HG02981 (cell line): ENCODE data around the gene SLC41A1.

Experiments
- ATAC-seq: cut with Tn5 transposase; IDR thresholded peaks from one replicate; pipeline ENCODE4 v1.9.1; 2021; ENCODE audit warnings: mild to moderate bottlenecking, moderate library complexity; ENCODE audit not compliant: unreplicated experiment

SLC41A1 gene

GRCh38 chr1:205763980-205764379 is 49.0 kb downstream of the SLC41A1 start:
- ATAC-seq: no peak

GRCh38 chr1:205760606-205761005 is 52.4 kb downstream of the SLC41A1 start:
- ATAC-seq: no peak

DNA sequence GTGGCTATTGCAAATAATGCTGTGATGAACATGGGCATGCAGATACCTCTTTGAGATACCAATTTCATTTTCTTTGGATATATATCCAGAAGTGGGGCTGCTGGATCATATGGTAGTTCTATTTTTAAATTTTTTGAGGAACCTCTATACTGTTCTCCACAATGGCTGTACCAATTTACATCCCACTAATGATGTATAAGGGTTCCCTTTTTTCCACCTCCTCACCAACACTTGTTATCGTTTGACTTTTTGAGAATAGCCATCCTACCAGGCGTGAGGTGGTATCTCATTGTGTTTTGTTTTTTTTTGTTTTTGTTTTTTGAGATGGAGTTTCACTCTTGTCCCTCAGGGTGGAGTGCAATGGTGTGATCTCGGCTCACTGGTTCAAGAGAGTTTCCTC is 56.4 kb downstream of the SLC41A1 start:
- no peak for ATAC-seq

DNA sequence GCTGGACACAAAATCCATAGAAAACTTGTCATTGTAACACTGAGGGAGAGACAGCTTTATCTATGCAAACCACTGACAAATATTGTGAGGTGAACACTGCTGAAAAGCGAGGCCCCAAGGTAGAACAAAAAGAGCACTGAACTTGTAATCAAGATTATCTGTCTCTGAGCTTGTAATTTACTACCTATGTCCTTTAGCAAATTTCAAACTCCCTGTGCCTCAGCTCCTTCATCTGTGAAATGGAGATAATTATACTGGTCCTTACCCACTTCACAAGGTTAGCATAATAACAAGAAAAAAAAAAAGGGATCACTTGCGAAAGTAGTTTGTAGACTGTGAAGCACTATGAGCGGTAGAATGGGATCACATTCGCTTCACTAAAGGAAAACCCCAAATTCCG is 58.1 kb downstream of the SLC41A1 start:
- ATAC-seq: no peak

DNA sequence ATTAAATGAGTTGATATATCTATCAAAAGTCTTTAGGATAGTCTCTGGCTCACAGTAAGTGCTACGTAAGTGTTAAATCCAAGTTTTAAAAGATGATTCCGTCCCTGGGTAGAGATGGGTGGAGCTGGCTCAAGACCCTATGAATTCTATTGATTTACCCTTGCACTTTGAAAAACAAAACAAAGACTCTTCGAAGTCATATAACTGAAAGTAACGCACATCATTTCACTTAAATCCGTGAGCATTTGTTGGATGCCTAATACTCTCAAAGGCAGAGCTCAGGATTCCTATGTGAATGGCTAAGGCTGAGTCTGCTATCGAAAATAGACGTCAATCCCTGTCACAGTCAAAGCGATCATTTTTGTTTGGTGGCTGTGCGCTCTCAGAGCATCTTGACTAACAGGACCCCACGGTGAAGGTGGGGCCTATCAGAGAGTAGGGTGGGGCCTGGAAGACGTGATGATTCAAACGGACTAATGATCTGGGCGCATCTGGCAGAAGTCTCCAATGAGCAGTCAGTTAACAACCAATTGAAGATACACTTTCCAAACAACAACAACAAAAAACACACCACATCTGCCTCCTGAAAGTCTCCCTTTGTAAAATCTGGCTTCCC is 61.9 kb downstream of the SLC41A1 start:
- ATAC-seq: no peak

GRCh38 chr1:205750138-205751035 is 62.6 kb downstream of the SLC41A1 start, which contains the start of gene NUCKS1:
Gene NUCKS1, minus strand, starts transcription at chr1:205750182. Its CDS starts 209 bp downstream, at chr1:205749973.
- ATAC-seq: peak; percentile 77

DNA sequence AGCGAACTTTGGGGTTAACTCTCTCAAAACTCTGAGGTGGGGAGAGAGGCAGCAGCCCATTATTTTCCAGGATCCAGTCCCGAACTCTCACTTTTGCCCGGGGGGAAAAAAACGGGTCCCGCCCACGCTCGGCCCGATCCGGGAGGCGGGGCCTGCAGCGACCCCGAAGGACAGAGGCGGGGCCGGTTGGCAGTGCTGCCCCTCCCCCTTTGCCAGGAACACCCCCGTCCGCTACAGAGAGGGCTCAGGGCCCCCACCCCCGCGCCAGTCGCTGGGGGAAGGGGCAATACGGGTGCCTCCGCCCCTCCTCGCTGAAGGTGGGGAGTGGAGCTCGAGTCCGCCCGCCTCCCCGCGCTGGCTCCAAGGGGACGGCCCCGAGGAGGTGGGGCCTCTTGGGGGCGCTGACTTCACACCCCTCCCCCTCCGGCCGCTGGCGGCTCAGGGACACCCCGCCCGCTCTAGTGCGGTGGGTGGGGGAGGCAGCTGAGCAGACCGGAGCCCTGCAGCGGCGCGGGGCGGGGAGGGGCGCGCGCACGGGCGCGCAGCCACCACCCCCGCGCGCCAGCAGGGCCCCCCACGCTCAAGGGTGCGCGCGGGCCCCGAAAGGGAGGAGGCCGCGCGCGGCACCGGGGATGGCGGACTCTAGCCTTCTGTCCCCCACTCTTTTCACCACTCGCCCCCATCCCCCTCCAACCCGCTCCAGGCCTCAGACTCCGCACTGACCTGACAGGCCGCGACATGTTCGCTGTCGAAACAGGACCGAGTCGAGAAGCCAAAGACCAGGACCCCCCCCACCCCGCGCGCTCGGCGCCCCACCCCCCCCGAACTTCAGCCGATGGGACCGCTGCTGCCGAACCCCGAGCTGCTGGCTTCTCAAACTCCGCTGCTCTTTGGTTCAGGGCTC is 63.5 kb downstream of the SLC41A1 start:
- peak; percentile 76 for ATAC-seq

DNA sequence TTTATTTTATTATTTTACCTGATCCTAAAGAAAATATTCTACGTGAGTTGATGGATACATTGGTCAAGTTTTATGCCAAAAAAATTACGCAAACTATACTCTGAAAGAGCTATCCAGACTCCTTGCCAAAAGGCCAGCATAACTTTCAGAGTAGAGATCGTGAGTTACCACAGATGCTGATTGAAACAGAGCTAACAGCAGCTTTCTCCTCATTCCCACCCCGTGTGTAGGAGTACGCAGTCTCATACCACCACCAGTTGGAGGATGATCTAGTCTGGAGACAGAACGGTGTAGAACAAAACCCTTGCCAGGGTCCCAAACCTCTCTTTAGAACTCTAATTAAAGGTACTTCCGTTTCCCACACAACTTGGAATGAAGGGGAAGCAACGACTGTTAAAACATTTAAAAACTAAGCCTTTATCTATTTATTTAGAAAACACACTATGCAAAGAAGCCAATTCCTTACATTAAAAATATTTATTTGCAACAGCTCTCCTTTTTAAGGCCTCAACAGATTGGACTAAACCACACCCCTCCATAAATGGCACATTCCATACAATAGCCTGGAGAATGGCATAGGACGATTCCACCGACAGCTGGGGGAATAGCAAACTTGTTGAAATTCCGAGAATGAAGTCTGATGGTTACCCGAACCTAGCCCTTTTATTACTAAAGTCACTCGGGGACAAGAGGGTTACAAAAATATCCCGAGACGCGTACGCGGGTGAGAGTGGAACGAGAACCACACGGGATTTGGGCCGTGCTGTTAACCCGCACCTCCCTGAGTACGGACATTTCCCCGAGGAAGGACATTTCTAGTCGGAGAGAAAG is 64.4 kb downstream of the SLC41A1 start:
- ATAC-seq: peak; percentile 7

GRCh38 chr1:205746757-205747412 is 66.1 kb downstream of the SLC41A1 start:
- ATAC-seq: no peak

DNA sequence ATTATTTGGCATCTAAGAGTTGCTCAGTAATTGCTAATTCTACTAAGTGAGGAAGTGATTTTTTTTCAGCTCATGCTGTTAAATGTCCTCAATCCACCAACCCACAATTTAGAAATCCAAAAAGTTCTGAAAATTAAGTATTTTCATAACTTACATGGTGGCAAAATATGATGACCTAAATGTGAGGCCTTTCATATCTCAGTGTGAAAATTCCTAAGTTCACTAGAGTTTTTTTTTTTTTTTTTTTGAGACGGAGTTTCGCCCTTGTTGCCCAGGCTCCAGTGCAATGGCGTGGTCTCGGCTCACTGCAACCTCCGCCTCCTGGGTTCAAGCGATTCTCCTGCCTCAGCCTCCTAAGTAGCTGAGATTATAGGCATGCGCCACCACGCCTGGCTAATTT is 68.6 kb downstream of the SLC41A1 start:
- no peak for ATAC-seq

DNA sequence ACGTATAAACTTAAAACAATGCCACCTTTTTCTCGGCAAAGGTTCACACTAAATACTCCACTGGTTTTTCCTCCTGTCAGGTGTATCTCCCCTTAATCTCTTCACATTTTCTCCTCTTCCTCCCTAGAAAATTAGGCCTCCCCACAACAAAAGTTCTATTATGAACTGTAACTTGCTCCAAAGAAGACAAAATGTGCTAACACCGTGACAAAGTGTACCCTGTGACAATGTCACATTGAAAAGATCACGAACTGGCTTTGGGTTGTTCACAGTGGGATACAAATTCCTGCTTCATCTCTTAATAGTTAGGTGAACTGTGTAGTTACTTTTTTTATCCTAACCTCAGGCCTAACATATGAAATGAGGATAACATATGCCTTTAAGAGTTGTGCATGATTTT is 69.0 kb downstream of the SLC41A1 start:
- ATAC-seq: no peak

- no peak for ATAC-seq
These were observed 71.3 kb downstream of the SLC41A1 start for GRCh38 chr1:205741681-205742080.

- no peak for ATAC-seq
These were observed 73.4 kb downstream of the SLC41A1 start for GRCh38 chr1:205739348-205740160.
